GM18498 (cell line): Measurements from ENCODE around the gene TUBB2B.
A peak's percentile ranks its signal among the peaks of the same experiment; 100 is the strongest.
"Not testable (repeated sequence)": the region's sequence is repeated elsewhere in the genome, so short reads cannot be mapped to it uniquely, and the experiment has no call there.

ENCODE experiments used
- ATAC-seq: cut with Tn5 transposase; IDR thresholded peaks from one replicate; pipeline ENCODE4 v1.9.1; 2021; ENCODE audit warnings: mild to moderate bottlenecking, moderate library complexity; ENCODE audit not compliant: unreplicated experiment

Gene TUBB2B

DNA sequence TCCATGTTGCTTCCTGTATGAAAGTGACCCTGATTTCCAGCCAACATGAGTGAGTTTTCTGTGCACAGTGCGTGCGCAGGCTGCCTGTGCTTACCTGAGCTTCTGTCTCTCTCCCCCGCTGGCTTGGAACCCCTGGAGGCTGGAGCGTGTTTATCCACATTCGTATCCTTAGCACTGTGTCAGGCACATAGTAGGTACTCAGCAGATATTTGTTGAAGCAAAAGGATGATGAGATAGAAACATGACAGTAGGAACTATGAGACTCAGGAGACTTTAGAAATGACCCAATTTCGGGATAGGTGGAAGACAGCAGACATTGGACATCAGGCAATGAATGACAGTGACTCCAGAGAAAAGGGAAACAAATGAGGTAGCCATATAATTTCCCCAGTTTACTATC, 15.2 kb downstream of the TUBB2B start:
- ATAC-seq = no peak

DNA sequence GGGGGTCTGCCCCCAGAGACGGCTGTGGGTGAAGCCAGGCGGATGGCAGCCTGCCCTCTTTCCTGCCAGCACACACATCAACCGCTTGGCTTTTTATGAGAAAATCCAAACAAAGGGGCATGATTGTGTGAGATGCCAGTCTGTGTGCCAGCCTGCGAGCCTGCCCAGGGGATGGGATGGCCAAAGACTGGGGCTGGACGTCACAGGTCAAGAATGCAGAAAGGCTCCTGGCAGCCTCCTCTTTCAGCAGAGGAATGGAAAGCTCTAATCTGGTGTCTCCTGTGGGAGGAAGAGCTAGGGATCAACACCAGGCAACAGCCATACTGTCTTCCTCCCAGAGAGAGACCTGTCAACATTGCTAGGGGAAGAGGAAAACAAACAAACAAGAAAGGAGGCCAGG, 15.8 kb downstream of the TUBB2B start:
- no peak for ATAC-seq

DNA sequence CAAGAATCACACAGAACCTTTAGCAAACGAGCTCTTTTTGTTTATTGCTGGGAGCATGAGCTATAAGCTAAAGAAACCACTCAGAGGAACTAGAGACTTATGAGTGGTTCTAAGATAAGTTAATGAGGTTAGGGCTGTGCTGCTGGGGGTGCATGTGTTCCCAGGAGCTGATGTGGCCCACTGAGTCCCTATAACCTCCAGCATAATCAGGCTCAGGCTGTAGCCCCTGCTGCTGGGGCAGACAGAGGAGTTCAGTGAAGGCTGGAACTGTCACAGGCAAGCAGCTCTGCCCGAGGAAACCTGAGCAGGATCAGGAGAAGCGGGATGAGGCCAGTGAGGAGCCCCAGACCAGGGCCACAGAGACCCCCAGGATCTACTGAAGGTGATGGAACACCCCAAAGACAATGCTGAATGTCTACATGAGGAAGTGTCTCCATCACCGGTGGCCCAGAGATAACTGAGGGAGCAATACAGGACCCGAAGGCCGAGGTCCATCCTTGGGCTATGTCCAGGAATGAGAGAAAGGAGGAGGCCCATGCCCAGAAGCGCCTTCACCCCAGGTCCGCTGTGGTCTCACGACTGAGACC, 17.3 kb downstream of the TUBB2B start:
- peak; percentile 34 for ATAC-seq

DNA sequence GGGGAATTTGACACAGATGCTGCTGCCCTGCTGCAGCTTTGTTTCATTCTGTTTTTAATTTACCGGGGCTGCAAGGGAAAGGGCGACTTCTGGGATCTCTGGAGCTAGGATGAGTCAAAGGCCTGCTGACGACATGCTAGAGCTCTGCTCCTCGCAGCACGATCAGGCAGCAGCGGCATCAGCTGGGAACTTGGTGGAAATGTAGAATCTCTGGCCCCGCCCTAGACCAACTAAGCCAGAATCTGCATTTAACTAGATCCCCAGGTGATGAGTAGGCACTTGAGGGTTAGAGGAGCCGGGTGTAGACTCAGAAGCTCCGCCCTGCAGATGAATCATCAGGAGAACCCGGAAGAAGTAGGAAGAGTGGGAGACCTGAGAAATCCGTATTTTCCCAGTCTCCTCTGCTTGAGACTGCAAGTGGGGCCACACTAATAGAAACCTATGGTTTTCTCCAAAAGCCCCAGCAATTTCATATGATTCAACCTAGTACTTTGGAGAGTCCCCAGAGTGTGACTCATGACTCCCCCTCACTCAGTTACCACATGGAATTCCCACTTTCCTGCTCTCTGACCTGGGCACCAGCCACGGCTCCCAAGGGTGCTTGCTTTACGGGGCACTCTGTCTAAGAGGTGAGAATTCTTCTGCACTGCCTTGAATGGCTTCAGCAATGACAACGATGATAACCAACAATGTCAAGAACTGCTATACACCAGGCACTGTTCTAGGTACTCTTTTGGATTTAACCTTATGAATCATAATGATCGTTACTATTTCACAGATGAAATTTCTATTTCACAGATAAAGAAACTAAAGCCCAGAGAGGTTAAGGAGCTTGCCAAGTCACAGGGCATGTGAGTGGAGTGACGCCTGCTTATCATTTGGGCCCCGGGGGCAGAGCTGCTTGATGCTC, 18.1 kb downstream of the TUBB2B start:
- ATAC-seq = peak; percentile 51

DNA sequence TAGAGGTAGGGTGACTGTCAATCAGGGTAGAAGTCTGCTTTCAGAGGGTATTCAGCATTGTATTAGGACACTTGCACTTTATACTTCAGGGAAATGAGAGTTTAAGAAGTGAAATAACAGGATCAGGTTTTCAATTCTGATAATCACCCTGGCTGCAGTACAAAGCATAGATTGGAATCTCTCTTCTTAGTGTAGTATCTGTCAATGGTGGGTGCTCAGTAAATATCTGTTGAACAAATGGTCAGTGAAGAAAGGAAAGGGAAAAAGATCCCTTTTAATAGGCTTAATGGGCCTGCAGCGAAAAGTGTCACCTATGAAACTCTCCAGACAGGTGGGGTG, 18.7 kb downstream of the TUBB2B start:
- no peak for ATAC-seq

DNA sequence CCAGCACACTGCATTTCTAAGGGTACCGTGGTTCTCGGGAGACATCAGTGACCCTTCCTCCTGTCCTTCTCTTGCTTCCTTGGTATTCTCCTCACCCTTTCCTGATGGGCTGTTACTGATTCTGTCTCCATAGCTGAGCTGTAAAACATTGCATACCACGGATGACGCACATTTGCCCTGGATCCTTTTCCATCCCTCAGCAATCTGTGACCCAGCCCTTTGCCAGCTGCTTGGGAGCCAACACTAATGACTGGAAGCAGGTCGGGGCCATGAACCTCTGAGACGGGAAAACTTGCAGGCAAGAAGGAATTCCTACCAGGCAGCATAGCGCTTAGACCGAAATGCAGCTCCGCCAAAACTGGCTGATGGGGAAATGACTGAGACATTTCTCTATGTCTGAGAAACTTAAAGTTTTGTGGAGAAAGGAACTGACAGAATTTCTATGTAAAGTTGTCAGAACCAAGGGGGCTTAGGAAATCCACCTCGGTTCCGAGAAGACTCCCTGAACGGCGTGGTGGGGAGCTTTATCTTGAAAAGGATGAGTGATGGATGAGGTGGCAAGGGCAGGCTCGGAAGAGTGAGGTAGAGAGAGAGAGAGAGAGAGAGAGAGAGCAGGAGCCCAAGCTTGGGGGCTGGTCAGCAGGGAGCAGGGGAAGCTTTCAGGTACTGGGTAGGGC, 19.2 kb downstream of the TUBB2B start:
- ATAC-seq = no peak

DNA sequence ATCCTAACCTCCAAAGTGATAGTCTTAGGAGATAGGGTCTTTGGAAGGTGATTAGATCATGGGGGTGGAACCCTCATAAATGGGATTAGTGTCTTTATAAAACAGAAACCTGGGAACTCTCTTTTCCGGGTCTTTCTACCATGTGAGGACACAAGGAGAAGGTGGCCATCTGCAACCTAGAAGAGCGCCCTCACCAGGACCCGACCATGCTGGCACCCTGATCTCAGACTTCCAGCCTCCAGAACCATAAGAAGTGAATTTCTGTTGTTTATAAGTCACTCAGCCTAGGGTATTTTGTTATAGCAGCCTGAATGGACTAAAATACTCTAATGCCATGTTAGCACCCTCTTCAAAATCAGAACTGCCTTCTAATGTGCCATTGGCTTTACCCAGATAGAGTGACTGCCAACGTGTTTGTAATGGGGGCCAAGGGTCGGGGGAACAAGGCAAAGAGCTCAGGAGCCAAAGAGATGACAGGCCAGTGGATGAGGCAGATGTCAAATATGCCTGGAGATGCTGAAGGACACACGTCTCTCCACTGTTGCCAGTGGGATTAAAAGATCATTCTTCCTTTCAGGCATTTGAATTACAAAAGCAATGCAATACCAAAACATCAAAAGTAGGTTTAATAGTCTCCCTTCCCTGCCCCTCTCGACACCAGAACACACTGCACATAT, 21.0 kb downstream of the TUBB2B start:
- no peak for ATAC-seq

DNA sequence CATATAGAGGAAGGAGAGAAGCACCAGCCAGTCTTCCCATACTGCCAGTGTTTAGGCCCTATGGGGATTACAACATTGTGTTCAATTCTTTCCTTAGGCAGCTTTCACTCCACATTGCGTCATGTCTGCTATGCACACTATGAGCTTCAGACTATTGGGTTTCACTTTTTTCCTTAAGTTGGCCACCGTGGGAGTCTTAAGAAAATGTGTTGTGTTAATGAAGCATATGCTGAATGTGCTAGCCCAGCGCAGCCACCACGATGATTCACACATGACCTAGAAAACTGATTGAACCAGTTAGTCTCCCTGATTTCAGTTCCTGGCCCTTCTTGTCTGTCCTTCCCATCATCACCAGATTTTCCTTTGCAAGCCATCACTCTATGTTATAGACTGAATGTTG, 21.5 kb downstream of the TUBB2B start:
- ATAC-seq = no peak

DNA sequence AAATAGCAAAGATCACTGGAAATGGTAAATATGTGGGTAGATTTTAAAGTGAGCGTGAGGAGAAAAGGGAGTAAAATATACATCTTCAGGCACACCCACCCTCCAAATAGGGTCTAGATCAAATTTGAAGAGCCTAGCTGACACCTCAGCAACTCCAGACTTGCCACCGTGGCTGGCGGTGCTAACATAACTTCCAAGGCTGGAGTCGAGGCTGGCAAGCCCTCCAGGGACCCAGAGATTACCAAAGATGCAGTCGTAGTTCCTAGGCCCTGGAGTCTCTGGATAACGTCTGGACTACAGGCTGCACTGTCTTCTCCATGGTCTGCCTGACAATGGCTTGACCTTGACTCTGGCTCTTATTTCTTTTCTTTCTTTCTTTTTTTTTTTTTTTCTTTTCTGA, 22.5 kb downstream of the TUBB2B start:
- no peak for ATAC-seq

DNA sequence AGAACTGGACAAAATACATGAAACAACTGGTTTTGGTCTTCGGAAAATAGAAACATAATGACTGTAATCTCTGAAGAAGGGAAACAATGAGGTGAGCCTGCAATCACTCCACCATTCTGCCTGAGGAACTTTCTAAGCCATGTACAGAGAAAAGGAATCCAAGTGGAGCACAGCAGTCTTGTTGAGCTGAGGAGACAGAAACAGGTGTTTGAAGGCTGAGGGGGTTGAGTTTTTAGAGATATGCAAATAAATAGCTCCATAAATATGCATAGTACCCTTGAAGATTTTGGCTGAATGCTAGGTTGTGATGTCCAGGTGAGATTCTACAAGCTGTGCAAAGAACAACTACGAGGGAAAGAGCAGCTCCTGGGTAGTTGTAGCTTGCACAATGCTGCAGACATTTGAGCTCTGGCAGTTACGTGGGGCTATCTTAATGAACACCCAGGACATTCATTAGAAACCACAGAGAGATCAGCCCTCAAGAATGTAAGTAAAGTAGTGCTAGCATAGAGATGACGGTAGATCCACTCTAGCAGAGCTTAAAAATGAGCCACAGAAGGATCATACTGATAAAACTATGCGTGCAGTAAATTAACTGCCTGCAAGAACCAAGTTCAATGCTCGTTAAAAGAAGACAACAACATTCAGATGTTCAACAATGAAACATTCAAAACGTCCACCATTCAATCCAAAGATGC, 24.3 kb downstream of the TUBB2B start:
- ATAC-seq = no peak

DNA sequence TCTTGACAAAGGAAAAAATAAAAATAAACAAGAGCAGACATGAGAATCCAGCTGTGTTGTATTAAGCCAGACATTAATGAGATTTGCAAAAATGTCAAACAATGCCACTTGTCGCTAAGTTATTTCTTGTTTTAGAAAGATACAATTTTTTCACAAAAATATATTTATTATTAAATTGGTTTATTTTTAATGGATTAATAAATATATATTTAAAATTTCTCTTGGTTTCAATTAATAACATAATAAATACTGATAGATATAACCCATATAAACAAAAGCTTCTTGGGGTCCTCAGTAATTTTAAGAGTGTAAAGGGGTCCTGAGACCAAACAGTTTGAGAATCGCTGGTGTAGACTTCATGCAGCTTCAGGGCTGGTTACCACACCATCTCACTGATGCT, 26.1 kb downstream of the TUBB2B start:
- ATAC-seq = no peak

DNA sequence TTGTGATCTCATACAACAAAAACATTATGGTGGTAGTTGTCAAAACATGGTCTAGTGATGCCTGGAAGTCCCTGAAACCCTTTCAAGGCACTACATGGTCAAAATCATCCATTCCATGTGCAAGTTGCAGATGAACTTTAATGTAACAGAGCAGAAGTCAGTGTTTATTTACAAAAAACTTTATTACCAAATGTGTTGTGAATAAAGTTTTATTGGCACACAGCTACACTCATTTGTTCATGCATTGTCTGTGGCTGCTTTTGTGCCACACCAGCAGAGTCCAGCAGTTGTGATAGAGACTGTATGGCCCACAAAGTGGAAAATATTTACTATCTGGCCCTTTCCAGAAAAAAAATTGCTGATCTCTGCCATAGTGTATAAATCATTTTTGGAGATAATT, 26.8 kb downstream of the TUBB2B start:
- no peak for ATAC-seq

DNA sequence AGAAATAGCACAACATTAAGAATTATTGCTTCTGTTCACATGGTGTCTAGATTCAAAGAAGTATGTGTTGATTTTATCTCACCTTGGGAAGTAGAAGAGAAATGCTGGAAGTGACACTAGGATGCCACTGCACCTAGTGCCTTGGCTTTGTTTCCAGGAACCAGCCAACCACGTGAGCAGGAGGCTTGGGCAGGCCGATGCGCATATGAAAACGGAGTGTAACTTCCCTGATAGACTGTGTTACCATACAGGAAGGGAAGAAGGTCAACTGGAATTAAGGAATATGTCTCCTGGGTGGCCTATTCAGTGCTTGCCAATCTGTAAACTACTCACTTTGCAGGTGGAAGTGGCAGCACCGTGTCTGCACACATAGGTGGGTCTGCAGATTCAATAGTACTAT, 28.1 kb downstream of the TUBB2B start:
- ATAC-seq = no peak

DNA sequence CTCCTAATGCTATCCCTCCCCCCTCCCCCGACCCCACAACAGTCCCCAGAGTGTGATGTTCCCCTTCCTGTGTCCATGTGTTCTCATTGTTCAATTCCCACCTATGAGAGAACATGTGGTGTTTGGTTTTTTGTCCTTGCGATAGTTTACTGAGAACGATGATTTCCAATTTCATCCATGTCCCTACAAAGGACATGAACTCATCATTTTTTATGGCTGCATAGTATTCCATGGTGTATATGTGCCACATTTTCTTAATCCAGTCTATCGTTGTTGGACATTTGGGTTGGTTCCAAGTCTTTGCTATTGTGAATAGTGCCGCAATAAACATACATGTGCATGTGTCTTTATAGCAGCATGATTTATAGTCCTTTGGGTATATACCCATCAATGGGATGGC, 29.7 kb downstream of the TUBB2B start:
- not testable (repeated sequence) for ATAC-seq

DNA sequence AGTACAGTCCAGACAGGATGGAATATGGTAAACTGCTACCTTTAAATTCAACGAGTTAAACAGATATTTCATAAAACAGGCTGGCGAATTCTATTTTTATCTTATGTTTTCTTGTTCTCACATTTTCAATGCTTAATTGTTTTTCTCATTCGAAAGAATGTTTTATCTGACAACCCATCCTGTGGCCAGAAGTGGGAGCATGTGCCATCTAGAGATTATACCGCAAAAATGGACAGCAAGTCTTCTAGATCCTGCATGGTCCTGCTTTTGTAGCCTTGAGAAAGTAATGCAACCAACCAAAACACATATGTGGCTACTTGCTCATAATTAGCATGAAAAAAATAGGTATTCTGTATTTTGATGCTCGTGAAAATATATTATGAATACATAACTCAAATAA, 30.7 kb downstream of the TUBB2B start:
- ATAC-seq = no peak

DNA sequence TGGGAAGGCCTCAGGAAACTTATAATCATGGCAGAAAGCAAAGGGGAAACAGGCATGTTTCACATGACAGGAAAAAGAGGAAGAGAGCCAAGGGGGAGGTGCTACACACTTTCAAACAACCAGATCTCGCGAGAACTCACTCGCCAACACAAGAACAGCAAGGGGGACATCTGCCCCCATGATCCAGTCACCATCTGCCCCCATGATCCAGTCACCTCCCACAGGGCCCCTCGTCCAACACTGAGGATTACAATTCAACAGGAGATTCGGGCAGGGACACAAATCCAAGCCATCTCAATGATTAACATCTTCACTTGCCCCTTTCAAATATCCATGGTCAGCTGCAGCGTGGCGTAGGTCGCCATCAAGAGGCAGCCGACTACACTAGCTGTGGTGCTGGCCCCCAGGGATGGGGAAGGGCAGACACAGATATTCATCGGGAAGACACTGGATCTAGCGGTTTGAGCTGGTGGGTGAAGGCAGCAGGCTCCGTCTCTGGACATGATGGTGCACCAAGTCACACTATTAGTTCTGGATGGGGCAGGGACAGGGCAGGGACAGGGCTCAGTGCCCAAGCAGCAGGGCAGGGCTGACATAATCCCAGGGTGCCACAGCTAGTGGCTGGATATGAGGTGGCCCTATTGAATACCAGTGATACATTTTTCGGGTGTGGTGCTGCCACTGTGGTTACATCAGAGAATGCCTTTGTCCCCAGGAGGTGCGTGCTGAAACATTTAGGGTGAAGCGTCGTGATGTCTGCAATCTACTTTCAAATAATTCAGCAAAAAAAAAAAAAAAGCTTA, 31.6 kb downstream of the TUBB2B start:
- ATAC-seq = no peak

DNA sequence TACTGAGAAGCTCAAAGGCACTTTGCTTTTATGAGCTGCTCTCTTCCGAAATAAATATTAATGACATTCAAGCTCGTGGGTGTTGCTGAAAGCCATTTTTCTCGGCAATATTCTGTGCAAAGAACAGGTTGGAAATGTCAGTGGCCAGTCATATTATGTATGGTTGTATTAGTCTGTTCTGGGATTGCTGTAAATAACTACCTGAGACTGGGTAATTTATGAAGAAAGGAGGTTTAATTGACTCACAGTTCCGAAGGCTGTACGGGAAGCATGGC, 32.1 kb downstream of the TUBB2B start:
- ATAC-seq = no peak

DNA sequence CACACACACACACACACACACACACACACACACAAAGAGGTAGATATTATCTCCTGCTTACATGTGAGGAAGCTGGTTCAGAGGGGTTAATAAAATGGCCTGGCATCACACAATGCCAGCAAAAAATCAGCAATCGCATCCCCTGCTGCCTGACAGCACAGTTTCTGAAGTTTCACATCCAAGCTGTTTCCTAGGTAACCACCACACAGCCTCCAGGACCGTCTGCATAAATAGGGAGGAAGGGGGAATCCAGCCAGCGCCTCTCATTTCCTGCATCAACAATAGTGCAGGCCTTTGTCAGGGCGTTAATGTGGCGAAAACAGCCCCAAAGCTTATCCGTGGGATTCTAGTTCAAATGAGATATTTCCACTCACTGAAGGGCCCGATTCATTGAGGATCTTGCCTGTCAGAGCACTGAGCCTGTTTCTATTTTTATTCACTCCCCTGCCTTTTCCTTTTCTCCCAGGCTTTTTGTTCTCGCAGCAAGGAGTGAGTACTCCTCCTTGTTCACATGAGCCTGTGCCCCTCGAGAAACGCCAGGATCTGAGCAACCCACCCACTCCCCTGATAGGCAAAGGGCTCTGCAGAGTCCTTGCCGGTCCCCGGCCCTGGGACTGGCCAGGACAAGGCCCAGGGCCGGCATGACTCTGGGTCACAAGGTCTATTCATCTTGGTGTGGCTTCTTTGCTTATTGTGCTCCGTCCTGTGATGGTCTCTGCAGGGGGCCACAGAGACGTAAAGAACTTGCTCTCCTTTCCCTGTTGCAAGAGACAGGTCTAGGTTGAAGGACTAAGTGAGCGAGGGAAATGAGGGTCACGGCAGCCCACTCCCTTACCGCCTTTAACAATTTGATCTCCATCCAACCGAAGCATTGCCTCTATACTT, 32.7 kb downstream of the TUBB2B start:
- no peak for ATAC-seq

DNA sequence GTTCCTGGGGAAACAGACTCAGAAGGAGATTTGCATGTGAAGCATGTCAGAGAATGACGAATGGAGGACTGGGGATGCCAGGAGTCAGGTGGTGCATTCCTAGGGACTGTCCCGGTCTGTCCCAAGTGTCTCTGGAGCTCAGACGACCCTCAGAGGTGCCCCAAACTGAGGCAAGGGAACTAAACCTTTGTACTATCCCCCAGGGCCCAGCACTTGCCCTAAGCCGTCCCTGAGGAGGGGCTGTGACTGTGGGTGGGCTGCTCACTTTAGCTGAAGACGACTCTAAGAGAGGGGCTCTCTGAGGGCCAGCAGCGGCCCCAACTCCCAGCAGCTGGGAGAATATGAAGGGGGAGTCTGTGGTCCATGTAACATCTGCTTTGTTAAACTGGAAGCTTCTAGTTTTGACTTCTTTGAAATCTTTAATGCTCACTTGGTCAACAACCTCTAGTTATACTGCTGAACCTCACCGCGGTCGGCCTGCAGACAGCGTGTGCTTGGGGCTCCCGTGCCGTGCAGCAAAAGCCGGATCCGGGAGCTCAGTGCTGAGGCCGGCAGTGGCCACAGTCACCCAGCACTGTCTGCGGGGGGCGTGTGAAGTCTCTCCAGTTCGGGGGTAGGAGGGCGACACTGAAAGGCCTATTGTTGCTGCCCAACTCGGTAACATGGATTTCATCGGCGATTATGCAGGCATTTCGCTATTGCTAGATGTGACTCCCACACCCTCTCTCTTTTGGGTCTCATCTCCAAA, 34.2 kb downstream of the TUBB2B start:
- ATAC-seq = no peak
